Measurements from ENCODE around the gene TRIM7. TPM values are rescaled to one million over a fixed set of nuclear protein-coding genes. Genes with fewer than 3 reads are reported as not detected.

Gene TRIM7
- total RNA-seq, 1 donor from 2014 or later: not detected

DNA sequence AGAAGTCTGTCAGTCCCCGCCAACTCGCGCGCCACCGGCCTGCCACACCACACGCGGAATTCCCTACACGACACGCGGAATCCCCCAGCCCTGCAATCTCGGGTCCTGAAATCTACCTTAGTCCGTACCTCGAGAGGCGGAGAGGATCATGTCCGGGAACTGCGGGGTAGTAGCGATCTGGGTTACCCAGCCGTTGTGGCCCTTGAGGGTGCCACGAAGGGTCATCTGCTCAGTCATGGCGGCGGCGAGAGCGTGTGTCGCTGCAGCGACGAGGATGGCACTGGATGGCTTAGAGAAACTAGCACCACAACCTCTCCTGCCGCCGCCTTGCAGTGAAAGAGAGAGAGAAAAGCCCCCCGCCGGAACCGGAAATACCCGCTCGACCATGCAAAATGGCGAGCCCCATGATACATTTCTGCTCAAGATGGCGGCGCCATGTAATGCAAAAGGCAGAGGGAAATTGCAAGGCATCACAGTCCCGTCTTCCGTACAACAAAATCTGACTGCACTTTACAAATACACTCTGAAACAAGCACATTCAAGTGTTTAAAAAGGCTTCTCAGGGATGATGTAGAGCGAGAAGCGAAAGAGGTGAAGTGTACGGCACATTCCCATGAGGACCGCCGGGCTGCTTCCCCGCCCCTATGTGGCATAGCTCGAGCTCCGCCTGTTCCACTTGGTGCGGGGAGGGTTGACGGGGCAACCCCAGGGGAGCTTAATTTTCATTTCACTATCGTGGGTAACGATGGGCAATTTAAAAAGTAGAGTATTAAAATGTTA lies 38.8 kb upstream of the TRIM7 start, which contains the start of gene RACK1:
Gene RACK1 (minus strand): TSS at position 343 of the 780 bp plus-strand sequence. CDS start 106 bp downstream, at position 237.
- TF ChIP-seq, protein P1, sequence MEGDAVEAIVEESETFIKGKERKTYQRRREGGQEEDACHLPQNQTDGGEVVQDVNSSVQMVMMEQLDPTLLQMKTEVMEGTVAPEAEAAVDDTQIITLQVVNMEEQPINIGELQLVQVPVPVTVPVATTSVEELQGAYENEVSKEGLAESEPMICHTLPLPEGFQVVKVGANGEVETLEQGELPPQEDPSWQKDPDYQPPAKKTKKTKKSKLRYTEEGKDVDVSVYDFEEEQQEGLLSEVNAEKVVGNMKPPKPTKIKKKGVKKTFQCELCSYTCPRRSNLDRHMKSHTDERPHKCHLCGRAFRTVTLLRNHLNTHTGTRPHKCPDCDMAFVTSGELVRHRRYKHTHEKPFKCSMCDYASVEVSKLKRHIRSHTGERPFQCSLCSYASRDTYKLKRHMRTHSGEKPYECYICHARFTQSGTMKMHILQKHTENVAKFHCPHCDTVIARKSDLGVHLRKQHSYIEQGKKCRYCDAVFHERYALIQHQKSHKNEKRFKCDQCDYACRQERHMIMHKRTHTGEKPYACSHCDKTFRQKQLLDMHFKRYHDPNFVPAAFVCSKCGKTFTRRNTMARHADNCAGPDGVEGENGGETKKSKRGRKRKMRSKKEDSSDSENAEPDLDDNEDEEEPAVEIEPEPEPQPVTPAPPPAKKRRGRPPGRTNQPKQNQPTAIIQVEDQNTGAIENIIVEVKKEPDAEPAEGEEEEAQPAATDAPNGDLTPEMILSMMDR (conservative IDR thresholded peaks at IDR 0.05): no peak
- Mint-ChIP-seq H3K9me3 (no peaks in the 10 kb centered on the region), H3K36me3 (ENCODE audit: low read depth) (peaks cover 28% of the 10 kb centered on the region), H3K27me3 (ENCODE audit: low read depth) (peaks cover 6% of the 10 kb centered on the region), H3K4me3 (peak within 1 kb of the TSS; percentile 100), H3K4me1 (peaks cover 63% of the 10 kb centered on the region), H3K27ac (ENCODE audit: unreplicated experiment) (peak within 1 kb of the TSS; percentile 100)
- DNase-seq (ENCODE audit: low read depth, low spot score): peak; percentile 84

DNA sequence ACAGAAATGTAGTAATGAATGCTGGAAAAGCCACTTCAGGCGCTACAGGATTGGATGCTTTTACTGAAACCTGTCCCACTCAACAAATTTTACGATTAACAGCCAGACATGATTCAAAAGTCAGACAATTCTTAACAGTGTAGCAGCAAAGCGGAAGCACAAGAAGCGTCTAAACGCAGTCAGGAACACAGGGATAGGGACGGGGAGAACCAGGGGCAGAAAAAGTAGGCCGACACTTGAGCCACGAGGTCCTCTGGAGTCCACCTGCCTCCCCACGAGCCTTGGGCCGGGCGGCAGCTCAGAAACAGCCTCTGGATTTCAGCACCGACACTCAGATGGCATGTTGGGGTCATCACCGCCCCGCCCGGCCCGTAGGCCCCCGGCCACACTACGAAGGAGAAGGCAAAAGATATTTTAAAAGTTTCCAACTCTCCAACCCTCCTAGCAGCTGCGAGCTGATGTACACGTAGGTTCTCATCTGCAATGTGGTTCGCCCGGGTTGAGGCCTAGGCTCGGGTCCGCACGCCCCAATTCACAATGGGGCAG lies 38.1 kb upstream of the TRIM7 start:
- peak overlapping the region; percentile 100 for H3K27ac Mint-ChIP-seq (ENCODE audit: unreplicated experiment)
- H3K4me1 Mint-ChIP-seq: peaks cover 61% of the 10 kb centered on the region
- DNase-seq (ENCODE audit: low read depth, low spot score): no peak
- peaks cover 6% of the 10 kb centered on the region for H3K27me3 Mint-ChIP-seq (ENCODE audit: low read depth)
- no peaks in the 10 kb centered on the region for H3K9me3 Mint-ChIP-seq
- TF ChIP-seq, protein P1 (conservative IDR thresholded peaks at IDR 0.05): no peak
- peaks cover 33% of the 10 kb centered on the region for H3K36me3 Mint-ChIP-seq (ENCODE audit: low read depth)
- H3K4me3 Mint-ChIP-seq: peak overlapping the region; percentile 100

DNA sequence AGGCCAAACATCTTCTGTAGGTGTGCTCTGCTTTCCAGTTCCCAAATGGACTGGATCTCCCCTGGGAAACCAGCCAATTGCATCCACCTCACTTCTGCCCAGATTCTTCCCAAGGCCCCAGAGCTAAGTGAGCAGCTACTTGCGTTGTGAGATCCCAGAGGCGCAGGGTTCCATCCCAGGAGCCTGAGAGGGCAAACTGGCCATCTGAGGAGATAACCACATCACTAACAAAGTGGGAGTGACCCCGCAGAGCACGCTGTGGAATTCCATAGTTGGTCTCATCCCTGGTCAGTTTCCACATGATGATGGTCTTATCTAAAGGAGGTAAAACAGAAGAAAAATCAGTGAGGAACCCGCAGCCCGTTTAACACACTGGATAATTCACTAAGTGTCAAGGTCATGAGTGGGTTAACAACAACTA lies 37.0 kb upstream of the TRIM7 start:
- Mint-ChIP-seq H3K4me1 (peaks cover 58% of the 10 kb centered on the region), H3K27ac (ENCODE audit: unreplicated experiment) (peak overlapping the region; percentile 100), H3K27me3 (ENCODE audit: low read depth) (peaks cover 6% of the 10 kb centered on the region), H3K36me3 (ENCODE audit: low read depth) (peaks cover 42% of the 10 kb centered on the region), H3K4me3 (peak overlapping the region; percentile 100), H3K9me3 (no peaks in the 10 kb centered on the region)
- TF ChIP-seq, protein P1 (conservative IDR thresholded peaks at IDR 0.05): no peak
- DNase-seq (ENCODE audit: low read depth, low spot score): no peak

DNA sequence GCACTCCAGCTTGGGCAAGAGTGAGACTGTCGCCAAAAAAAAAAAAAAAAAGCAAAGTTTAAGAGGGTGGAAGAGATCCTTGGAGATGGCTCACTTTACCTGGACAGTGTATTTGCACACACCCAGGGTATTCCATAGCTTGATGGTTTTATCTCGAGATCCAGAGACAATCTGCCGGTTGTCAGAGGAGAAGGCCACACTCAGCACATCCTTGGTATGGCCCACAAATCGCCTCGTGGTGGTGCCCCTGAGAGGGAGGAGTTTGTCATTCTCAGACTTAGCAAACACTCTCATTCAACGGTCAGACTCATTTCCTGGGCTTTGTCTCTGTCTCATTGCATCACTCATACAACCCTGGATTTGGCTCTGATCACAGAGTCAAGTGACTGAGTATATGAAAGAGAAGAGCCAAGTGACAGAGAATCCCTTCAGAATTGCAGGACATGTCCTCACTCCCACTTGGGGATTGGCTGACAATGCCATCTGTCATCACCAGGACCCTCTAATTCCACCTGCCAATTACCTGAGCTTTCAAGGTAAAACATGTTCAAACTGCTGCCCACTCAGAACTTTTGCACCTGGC lies 36.5 kb upstream of the TRIM7 start:
- Mint-ChIP-seq H3K4me3 (peak overlapping the region; percentile 100), H3K4me1 (peaks cover 58% of the 10 kb centered on the region), H3K27ac (ENCODE audit: unreplicated experiment) (peak overlapping the region; percentile 88), H3K27me3 (ENCODE audit: low read depth) (peaks cover 7% of the 10 kb centered on the region), H3K36me3 (ENCODE audit: low read depth) (peaks cover 46% of the 10 kb centered on the region), H3K9me3 (no peaks in the 10 kb centered on the region)
- TF ChIP-seq, protein P1 (conservative IDR thresholded peaks at IDR 0.05): no peak
- DNase-seq (ENCODE audit: low read depth, low spot score): no peak

DNA sequence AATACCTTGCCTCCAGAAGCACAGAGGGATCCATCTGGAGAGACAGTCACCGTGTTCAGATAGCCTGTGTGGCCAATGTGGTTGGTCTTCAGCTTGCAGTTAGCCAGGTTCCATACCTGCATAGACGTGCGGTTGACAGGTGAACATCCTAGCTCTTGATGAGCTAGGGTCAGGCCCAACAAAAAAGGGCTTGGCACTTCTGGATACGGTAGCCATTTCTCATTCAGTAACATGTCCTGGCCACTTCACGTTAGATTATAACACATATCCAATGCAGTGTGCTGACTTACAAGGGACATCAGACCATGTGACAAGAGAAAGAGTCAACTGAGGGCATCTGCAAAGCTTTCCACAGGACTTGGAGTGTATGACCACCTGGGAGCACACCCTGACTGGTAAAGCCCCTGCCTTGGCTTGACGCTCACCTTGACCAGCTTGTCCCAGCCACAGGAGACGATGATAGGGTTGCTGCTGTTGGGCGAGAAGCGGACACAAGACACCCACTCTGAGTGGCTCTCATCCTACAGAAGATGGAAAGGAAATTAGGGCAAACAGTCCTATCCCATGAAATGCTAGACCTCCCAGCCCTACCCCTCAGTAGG lies 34.2 kb upstream of the TRIM7 start:
- H3K27me3 Mint-ChIP-seq (ENCODE audit: low read depth): peaks cover 18% of the 10 kb centered on the region
- peaks cover 40% of the 10 kb centered on the region for H3K4me1 Mint-ChIP-seq
- H3K27ac Mint-ChIP-seq (ENCODE audit: unreplicated experiment): peak overlapping the region; percentile 14
- peak overlapping the region; percentile 84 for H3K4me3 Mint-ChIP-seq
- TF ChIP-seq, protein P1 (conservative IDR thresholded peaks at IDR 0.05): no peak
- H3K9me3 Mint-ChIP-seq: no peaks in the 10 kb centered on the region
- H3K36me3 Mint-ChIP-seq (ENCODE audit: low read depth): peaks cover 54% of the 10 kb centered on the region
- no peak for DNase-seq (ENCODE audit: low read depth, low spot score)
